ENCODE measurements around the gene MYDGF.
A peak's percentile ranks its signal among the peaks of the same experiment; 100 is the strongest.
"Not testable (repeated sequence)": the region's sequence is repeated elsewhere in the genome, so short reads cannot be mapped to it uniquely, and the experiment has no call there.

The MYDGF gene

GRCh38 chr19:4669723-4670480 lies at the start of gene MYDGF:
Gene MYDGF, minus strand, starts transcription at chr19:4670342. Its CDS starts 8 bp downstream, at chr19:4670334.
- DNase-seq, result peak; percentile 85

DNA sequence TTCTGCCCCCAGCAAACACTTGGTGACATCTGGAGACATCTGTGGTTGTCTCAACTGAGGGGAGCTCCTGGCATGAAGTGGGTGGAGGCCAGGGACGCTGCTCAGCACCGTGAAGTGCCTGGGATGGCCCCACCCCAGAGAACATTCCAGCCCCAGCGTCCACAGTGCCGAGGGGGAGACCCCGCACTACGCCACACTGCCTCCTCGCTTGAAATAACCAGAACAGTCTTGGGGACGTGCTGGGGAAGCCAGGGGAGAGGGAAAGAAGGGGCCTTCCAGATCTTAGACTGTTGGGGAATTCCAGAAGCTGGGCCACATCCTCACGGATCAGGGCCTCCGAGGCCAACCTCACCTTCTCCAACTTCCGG lies 49.3 kb upstream of the MYDGF start:
- no peak for DNase-seq

DNA sequence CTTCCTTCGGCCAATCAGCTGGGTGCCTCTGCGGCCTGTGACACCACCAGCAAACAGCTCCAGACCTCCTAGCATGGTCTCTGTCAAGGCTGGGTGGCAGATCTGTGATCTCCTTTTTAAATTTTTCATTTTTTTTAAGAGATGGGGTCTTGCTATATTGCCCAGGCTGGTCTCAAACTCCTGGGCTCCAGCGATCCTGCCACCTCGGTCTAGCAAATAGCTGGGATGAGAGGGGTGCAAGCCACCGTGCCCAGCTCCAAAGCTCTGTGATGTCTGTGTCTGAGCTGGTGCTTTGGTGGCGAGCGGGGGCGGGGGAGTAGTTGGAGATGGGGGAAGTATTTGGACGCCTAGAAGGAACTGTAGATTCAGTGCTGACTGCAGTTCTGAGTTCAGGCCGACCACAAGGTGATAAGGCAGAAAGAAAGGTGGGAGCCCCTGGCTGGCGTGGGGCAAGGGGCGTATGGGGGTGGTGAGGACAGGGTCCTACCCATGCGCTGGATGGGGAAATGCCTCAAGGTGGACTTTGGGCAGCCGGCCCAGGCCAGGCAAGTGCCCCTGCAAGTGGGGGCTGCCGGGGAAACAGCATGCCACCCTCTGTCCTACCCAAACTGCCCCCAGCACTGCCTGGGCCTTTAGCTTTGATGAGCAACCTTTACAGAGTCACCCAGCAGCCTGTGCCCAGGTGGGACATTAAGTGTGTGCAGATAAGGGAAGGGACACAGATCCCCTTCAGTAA lies 48.0 kb upstream of the MYDGF start:
- no peak for DNase-seq

GRCh38 chr19:4717191-4717965 lies 47.2 kb upstream of the MYDGF start:
- no peak for DNase-seq

GRCh38 chr19:4715529-4716221 lies 45.5 kb upstream of the MYDGF start:
- DNase-seq, result no peak

DNA sequence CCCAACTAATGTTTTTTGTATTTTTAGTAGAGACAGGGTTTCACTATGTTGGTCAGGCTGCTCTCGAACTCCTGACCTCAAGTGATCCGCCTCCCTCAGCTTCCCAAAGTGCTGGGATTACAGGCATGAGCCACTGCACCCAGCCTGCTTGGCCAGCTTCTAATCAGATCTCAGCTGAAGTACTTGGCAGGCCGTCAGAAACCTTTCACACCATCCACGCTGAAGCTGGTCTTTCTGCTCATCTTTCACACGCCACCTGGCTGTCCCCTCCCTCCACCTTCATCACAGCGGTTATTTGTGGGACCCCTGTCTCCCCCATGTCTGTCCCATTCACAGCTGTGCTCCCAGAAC lies 45.0 kb upstream of the MYDGF start:
- DNase-seq, result not testable (repeated sequence)

- no peak for DNase-seq
Measured at GRCh38 chr19:4714016-4714415, 43.9 kb upstream of the MYDGF start.

- DNase-seq, result no peak
Measured at GRCh38 chr19:4713384-4713951, 43.3 kb upstream of the MYDGF start.

- DNase-seq, result no peak
Measured at GRCh38 chr19:4712771-4713170, 42.6 kb upstream of the MYDGF start.

GRCh38 chr19:4711211-4711610 lies 41.1 kb upstream of the MYDGF start:
- DNase-seq, result no peak

- DNase-seq, result no peak
Measured at GRCh38 chr19:4710281-4710600, 40.1 kb upstream of the MYDGF start.

DNA sequence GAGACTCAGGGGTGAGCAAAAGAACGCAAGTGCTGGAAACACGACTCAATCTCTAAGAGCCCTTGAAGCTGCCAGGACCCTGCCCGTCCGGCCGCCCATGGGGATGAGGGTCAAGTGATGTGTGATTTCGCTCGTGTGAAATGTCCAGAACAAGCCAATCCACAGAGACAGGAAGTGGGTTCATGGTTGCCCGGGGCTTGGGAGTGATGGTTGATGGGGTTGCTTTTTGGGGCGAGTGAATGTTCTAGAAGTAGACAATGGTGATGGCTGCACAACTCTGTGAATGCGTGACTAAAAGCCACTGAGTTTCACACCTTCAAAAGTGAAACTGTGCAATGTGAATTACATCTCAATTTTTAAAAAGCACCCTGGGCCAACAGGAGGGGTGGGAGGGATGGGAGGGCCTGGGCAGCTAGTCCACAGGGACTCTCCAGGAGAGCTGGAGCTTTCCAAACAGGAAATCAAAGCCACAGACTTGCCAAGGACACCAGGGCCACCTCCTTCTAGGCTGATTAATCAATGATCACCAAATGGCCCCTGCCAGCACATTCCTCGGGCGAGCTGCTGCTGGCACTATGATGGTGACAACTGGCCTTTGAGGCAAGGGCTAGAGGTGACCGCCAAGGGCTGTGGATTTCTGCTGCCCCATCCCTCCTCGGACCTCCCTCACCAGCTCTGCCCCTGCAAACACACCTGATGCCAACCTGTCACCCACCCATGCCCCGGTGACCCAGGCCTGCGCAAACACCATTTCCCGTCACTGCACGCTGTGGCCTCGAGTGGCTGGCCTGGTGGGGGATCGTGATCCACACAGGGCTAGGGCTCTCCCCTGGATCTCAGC lies 39.5 kb upstream of the MYDGF start:
- no peak for DNase-seq

DNA sequence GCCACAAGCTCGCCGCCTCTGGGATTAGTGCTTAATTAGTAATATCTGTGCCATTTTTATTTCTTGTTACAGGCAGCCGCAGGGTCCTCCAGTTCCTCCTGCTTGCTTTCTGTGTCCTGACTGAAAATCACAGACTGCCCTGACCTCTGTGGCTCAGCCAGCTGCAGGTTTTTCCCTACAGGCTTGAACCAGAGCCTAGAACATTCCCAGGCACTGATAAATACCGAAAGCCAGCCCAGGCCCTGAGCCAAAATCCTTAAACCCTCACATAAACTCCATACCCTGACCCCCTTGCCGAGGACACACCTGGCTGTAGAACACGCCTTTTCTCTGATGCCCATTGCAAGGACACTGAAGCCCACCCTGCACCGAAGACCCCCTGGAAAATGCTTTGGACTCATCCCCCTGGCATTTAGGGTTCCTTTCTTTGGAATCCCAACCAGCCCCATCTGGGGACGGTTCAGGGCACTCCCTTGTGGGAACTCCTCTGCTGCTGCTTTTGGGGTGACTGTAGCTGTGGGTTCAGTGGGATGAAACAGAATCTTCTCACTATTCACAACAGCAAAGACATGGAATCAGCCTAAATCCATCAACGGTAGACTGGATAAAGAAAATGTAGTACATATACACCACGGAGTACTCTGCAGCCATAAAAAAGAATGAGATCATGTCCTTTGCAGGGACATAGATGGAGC lies 38.0 kb upstream of the MYDGF start:
- DNase-seq, result no peak

DNA sequence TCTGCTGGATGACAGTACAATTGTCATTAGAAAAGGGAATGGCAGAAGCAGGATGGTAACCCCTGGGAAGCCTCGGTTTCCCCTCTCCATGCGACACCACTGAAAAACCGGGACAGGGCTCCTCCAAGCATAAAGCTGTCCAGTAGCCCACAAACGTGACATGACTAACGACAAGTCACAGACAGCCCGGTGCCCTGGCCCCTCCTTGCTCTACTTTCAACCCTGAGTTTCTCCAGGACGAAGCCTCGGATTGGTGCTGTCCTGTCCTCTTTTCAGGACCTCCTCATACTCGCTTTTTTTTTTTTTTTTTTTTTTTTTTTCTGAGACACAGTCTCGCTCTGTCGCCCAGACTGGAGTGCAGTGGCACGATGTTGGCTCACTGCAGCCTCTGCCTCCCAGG lies 37.2 kb upstream of the MYDGF start:
- no peak for DNase-seq

DNA sequence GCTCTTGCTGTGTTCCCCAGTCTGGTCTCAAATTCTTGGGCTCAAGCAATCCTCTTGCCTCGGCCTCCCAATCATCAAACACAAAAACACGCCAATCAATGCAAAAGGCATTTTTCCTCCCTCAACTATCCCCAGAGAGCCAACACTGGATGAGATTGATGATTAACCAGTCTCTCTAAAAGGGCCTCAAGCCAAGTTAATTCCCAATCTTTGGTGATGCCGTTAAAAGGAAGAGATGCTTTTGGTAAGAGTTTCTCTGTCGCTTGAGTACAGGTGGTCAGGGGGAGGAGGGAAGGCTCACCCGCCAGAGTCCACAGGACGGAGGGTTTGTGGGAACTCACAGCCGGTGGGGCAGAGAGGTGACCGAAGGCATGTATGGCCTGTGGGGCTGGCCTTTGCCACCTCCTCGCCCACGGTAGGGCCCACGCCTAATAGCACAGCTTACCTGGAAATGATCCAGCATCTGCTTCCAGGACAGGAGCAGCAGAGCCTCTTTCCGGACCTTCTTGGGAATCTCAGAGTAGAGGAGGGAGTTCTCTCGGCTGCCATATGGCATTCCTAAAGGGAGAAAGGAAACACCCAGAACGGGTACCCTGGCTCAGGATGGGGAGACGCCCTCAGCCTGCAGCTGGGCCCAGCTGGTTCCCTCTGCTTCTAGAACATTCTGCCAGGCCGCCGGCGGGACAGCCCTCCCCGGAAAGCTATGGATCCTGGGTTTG lies 35.4 kb upstream of the MYDGF start:
- DNase-seq, result no peak

- no peak for DNase-seq
Measured at GRCh38 chr19:4704317-4704673, 34.2 kb upstream of the MYDGF start.

GRCh38 chr19:4703671-4704316 lies 33.7 kb upstream of the MYDGF start:
- DNase-seq, result no peak

DNA sequence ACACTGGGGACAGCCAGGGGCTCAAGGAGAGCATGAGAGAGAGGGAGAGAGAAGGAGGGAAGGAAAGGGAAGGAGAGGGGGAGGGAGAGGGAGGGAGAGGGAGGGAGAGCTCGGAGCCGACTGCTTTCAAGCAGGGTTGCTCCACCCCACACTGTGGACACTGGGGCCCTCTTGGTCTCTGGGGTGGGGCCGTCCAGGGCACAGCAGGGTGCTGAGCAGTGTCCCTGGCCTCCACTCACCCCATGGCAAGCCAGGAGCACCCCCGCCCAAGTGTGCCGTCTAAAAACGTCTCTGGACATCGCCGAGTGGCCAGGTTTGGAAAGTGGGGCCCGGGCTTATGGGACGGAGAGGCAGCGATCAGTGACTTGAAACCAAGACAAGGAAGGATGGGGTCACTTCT lies 32.6 kb upstream of the MYDGF start:
- DNase-seq, result no peak

DNA sequence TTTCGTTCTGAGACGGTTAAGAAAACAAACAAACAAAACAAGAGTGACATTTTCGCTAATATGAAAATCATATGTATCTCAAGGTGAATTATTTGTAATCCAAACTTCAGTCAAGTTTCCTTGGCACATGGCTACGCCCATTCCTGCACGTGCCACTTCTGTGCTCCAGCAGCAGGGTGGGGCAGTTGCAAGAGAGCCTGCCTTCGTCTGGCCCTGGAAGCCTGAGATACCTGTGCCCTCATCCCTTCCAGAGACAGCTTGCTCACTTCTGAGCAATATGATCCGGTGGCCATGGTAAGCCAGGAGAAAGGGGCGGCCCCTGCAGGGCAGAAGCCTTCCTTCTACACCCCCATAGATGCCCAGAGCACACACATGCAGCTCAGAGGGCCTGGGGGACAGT lies 31.4 kb upstream of the MYDGF start:
- no peak for DNase-seq

GRCh38 chr19:4700693-4700970 lies 30.5 kb upstream of the MYDGF start:
- DNase-seq, result no peak
